ENCODE measurements around the gene NRG3. TPM values are rescaled to one million over a fixed set of nuclear protein-coding genes. Genes with fewer than 3 reads are reported as not detected.

Gene NRG3
- total and polyA plus RNA-seq, 5 donors = 0.23 to 3.4 (median 1.4) TPM

DNA sequence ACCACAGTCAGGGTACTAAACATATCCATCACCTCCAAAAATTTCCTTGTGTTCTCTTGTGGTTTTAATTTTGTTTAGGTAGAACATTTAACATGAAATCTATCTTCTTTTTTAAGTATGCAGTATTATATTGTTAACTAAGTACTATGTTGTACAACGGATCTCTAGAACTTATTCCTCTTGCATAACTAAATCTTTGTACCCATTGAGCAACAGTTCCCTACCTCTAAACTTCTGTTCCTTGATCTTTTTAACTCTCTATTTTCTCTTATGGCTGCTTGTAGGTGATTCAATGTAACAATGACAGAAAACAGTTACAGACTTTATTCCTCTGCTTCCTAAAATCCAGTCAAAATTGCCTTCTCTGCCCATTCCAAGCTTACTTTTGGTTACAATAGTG, 9.9 kb downstream of the NRG3 start:
- H3K4me3 ChIP-seq (ENCODE audit: low read length) = no peak overlapping the region
- intact Hi-C loops (cut with DNase I) = no loop called here
- WGBS = 100% methylated on average over 1 of the region's 1 CpG
- H3K27ac ChIP-seq (ENCODE audit: low read length) = no peak overlapping the region
- no peaks in the 10 kb centered on the region for H3K4me1 ChIP-seq (ENCODE audit: control insufficient read depth, insufficient read depth, low read length)
- ATAC-seq = no peak
- DNase-seq = no peak
- H3K27me3 ChIP-seq (ENCODE audit: control insufficient read depth, insufficient read depth) = no peaks in the 10 kb centered on the region
- H3K9me3 ChIP-seq (ENCODE audit: control insufficient read depth, low read length) = no peaks in the 10 kb centered on the region

DNA sequence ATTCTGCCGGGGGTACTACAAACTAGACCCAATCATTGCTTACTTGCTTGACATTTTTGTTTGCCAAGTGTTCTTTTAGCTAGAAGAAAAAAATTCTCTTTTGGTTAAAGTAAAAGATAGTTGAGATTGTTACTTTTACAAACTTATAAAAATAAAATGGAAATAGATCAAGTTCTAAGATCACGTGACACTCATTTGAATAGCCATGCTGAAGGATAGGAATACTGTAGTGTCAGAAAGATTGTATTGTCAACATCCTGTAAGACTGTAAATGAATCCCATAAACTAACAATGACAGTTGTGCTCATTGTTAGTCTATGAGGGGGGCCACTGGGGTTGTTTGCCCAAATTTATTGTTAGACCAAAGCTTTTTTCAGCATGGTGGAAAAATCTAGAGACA, 10.5 kb downstream of the NRG3 start:
- 90% methylated on average over 2 of the region's 2 CpGs for WGBS
- ATAC-seq (no peak), DNase-seq (no peak)
- Histone ChIP-seq H3K9me3 (ENCODE audit: control insufficient read depth, low read length) (no peaks in the 10 kb centered on the region), H3K4me1 (ENCODE audit: control insufficient read depth, insufficient read depth, low read length) (no peaks in the 10 kb centered on the region), H3K27me3 (ENCODE audit: control insufficient read depth, insufficient read depth) (no peaks in the 10 kb centered on the region), H3K27ac (ENCODE audit: low read length) (no peak overlapping the region), H3K4me3 (ENCODE audit: low read length) (no peak overlapping the region)
- intact Hi-C loops (cut with DNase I) = no loop called here

- ATAC-seq (no peak), DNase-seq (no peak)
- no peaks in the 10 kb centered on the region for H3K4me1 ChIP-seq (ENCODE audit: control insufficient read depth, insufficient read depth, low read length)
- H3K27me3 ChIP-seq (ENCODE audit: control insufficient read depth, insufficient read depth) = no peaks in the 10 kb centered on the region
- H3K9me3 ChIP-seq (ENCODE audit: control insufficient read depth, low read length) = no peaks in the 10 kb centered on the region
- intact Hi-C loops (cut with DNase I) = no loop called here
- H3K27ac ChIP-seq (ENCODE audit: low read length) = no peak overlapping the region
- H3K4me3 ChIP-seq (ENCODE audit: low read length) = no peak overlapping the region
Observed at GRCh38 chr10:81886939-81887338, 11.9 kb downstream of the NRG3 start.

DNA sequence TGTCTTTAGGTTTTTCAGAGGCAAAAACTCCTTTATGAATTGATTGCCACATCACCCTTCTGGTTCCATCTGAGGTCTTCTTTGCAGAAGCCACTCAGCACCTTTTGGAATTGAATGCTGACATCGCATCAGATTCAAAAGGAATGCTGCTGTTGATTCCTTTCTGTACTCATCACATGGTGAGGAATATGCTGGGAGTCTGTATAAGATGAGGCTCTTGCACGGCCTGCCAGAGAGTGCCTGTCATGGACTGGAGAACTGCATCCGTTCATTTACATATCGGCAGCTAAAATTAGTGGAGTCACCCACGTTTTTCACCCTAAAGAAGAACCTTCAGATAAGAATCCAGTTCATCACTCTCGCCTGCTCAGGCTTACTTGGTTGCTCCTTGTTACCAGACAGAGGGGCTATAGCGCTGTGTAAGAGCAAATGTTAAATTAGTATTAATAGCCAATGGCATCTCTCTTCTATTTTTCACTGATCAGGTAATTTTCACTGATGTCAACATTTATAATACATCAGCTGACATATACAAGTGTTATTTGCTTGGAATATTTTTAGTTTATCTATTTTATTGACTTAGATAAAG, 14.3 kb downstream of the NRG3 start:
- DNase-seq (no peak), ATAC-seq (no peak)
- intact Hi-C loops (cut with DNase I) = no loop called here
- H3K4me1 ChIP-seq (ENCODE audit: control insufficient read depth, insufficient read depth, low read length) = no peaks in the 10 kb centered on the region
- WGBS = 53% methylated on average over 7 of the region's 7 CpGs
- no peak overlapping the region for H3K4me3 ChIP-seq (ENCODE audit: low read length)
- no peaks in the 10 kb centered on the region for H3K27me3 ChIP-seq (ENCODE audit: control insufficient read depth, insufficient read depth)
- H3K27ac ChIP-seq (ENCODE audit: low read length) = no peak overlapping the region
- H3K9me3 ChIP-seq (ENCODE audit: control insufficient read depth, low read length) = no peaks in the 10 kb centered on the region

DNA sequence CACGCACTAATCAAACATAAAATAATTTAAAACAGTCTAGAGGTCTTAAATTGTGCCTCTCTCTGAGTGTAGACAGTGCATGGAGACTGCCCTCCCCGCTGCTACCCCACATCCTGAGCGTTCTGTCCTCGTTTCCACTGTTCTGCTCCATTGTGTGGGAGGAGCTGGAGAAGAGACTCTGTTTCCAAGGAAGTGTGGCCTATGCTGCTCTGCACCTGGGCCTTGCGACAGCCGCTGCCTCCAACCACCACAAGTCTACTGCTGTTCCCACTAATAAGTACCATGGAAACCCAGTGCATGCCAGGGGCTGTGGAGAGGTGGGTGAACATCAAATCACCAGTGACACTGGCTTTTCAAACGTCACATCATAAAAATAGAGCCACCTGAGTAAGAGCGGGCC, 19.6 kb downstream of the NRG3 start:
- Histone ChIP-seq H3K9me3 (ENCODE audit: control insufficient read depth, low read length) (no peaks in the 10 kb centered on the region), H3K4me3 (ENCODE audit: low read length) (no peak overlapping the region), H3K27me3 (ENCODE audit: control insufficient read depth, insufficient read depth) (no peaks in the 10 kb centered on the region), H3K27ac (ENCODE audit: low read length) (no peak overlapping the region), H3K4me1 (ENCODE audit: control insufficient read depth, insufficient read depth, low read length) (no peaks in the 10 kb centered on the region)
- no peak for ATAC-seq
- intact Hi-C loops (cut with DNase I) = no loop called here
- WGBS = 82% methylated on average over 8 of the region's 8 CpGs
- DNase-seq = no peak

DNA sequence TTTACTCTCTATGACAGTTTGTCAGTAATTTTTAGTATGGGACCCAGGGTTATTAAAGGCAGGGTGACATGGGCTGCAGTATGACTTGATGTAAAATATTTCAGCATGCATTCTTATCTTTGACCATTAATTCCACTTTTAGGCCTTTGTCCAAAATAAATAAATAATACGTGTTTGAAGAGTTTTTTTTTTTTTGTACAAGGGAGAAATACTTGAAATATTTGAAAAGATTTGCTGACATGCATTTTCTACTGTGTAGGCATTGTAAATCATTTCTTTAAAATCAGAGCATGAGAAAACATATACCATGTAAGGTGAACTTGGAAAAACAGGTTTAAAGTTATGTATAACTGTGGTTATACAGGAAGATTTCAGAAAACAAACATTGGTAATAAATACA, 23.5 kb downstream of the NRG3 start:
- H3K4me3 ChIP-seq (ENCODE audit: low read length) = no peak overlapping the region
- H3K9me3 ChIP-seq (ENCODE audit: control insufficient read depth, low read length) = no peaks in the 10 kb centered on the region
- 22% methylated on average over 1 of the region's 1 CpG for WGBS
- no peaks in the 10 kb centered on the region for H3K4me1 ChIP-seq (ENCODE audit: control insufficient read depth, insufficient read depth, low read length)
- no peaks in the 10 kb centered on the region for H3K27me3 ChIP-seq (ENCODE audit: control insufficient read depth, insufficient read depth)
- no peak for ATAC-seq
- no peak for DNase-seq
- intact Hi-C loops (cut with DNase I) = no loop called here
- H3K27ac ChIP-seq (ENCODE audit: low read length) = no peak overlapping the region

- WGBS = 84% methylated on average over 2 of the region's 2 CpGs
- no peak for ATAC-seq
- intact Hi-C loops (cut with DNase I) = no loop called here
Observed at GRCh38 chr10:81900989-81901388, 26.0 kb downstream of the NRG3 start.

DNA sequence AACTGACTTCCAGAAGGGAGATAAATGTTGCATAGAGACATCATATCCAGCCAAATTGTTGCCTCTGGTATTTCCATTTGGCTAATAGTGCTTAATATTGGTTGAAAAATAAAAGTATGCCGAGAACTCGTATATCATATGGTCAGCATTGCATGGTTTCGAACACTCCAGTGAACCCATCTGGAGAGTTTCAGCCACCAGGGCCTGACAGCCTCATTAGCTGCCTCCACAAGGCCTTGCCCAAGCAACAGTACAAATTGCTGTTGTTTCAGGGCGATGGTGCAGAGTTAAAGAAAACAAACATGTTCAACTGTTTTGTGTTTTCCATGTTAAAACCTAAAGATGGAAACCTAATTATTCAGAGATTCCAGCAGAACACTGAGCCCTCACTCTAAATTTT, 28.5 kb downstream of the NRG3 start:
- no peak for DNase-seq
- H3K27ac ChIP-seq (ENCODE audit: low read length) = no peak overlapping the region
- intact Hi-C loops (cut with DNase I) = no loop called here
- ATAC-seq = no peak
- no peaks in the 10 kb centered on the region for H3K4me1 ChIP-seq (ENCODE audit: control insufficient read depth, insufficient read depth, low read length)
- H3K4me3 ChIP-seq (ENCODE audit: low read length) = no peak overlapping the region
- no peaks in the 10 kb centered on the region for H3K9me3 ChIP-seq (ENCODE audit: control insufficient read depth, low read length)
- no peaks in the 10 kb centered on the region for H3K27me3 ChIP-seq (ENCODE audit: control insufficient read depth, insufficient read depth)
- 68% methylated on average over 4 of the region's 4 CpGs for WGBS

More at GRCh38 chr10:81900989-81901388, 26.0 kb downstream of the NRG3 start:
- no peaks in the 10 kb centered on the region for H3K4me1 ChIP-seq (ENCODE audit: control insufficient read depth, insufficient read depth, low read length)
- no peaks in the 10 kb centered on the region for H3K27me3 ChIP-seq (ENCODE audit: control insufficient read depth, insufficient read depth)
- H3K4me3 ChIP-seq (ENCODE audit: low read length) = no peak overlapping the region
- H3K9me3 ChIP-seq (ENCODE audit: control insufficient read depth, low read length) = no peaks in the 10 kb centered on the region
- no peak for DNase-seq
- H3K27ac ChIP-seq (ENCODE audit: low read length) = no peak overlapping the region

- DNase-seq = no peak
- no peaks in the 10 kb centered on the region for H3K27me3 ChIP-seq (ENCODE audit: control insufficient read depth, insufficient read depth)
- H3K4me1 ChIP-seq (ENCODE audit: control insufficient read depth, insufficient read depth, low read length) = no peaks in the 10 kb centered on the region
- intact Hi-C loops (cut with DNase I) = no loop called here
- no peak for ATAC-seq
- no peaks in the 10 kb centered on the region for H3K9me3 ChIP-seq (ENCODE audit: control insufficient read depth, low read length)
- 83% methylated on average over 4 of the region's 4 CpGs for WGBS
- no peak overlapping the region for H3K27ac ChIP-seq (ENCODE audit: low read length)
- H3K4me3 ChIP-seq (ENCODE audit: low read length) = no peak overlapping the region
Observed at GRCh38 chr10:81905161-81905560, 30.2 kb downstream of the NRG3 start.

GRCh38 chr10:81909453-81909852, 34.5 kb downstream of the NRG3 start:
- Histone ChIP-seq H3K27me3 (ENCODE audit: control insufficient read depth, insufficient read depth) (no peaks in the 10 kb centered on the region), H3K4me1 (ENCODE audit: control insufficient read depth, insufficient read depth, low read length) (no peaks in the 10 kb centered on the region), H3K27ac (ENCODE audit: low read length) (no peak overlapping the region), H3K9me3 (ENCODE audit: control insufficient read depth, low read length) (no peaks in the 10 kb centered on the region), H3K4me3 (ENCODE audit: low read length) (no peak overlapping the region)
- intact Hi-C loops (cut with DNase I) = no loop called here
- ATAC-seq = no peak
- DNase-seq = no peak
- 69% methylated on average over 2 of the region's 2 CpGs for WGBS

DNA sequence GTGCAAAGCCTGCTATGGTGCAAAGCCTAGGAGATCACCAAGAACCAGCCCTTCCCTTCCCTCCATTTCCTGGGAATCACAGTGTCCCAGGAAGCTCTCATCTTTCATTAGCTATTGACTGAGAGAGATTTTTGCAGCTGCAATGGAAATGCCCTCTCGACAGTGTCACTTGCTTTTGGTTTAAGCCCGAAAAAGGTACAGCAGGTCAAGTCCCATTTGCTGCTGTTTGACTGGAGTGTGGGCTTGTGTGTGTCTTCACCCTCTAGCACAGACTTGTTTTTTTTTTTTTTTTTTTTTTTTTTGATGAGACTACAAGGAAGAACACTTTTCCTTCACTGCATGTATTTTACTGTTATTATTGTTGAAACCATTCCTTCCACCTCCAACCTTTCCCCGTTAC, 36.3 kb downstream of the NRG3 start:
- no peaks in the 10 kb centered on the region for H3K9me3 ChIP-seq (ENCODE audit: control insufficient read depth, low read length)
- DNase-seq (no peak), ATAC-seq (no peak)
- no peaks in the 10 kb centered on the region for H3K27me3 ChIP-seq (ENCODE audit: control insufficient read depth, insufficient read depth)
- intact Hi-C loops (cut with DNase I) = no loop called here
- WGBS = 87% methylated on average over 3 of the region's 3 CpGs
- H3K4me1 ChIP-seq (ENCODE audit: control insufficient read depth, insufficient read depth, low read length) = no peaks in the 10 kb centered on the region
- H3K27ac ChIP-seq (ENCODE audit: low read length) = no peak overlapping the region
- no peak overlapping the region for H3K4me3 ChIP-seq (ENCODE audit: low read length)
